AG04449 (cell line): Measurements from ENCODE around the gene LRBA.

ENCODE experiments used
- CTCF ChIA-PET: fragments of 350-600 bp; formaldehyde crosslinking; extraction: SDS; loops from one replicate; lab custom pipeline; 2021; ENCODE audit warnings: antibody characterized with exemption; lab: Yijun Ruan, JAX
- POLR2A ChIA-PET: fragments of 400-600, 350-600 bp; formaldehyde crosslinking; extraction: SDS; loops from one replicate; lab custom pipeline; 2020; ENCODE audit warnings: antibody characterized with exemption, inconsistent platforms; lab: Yijun Ruan, JAX
- DNase-seq: peaks from one replicate; pipeline ENCODE4 v3.0.0-alpha.2; 2010; ENCODE audit warnings: low read depth, low spot score
- H3K4me3 ChIP-seq: 2 replicates; pipeline ENCODE4 v1.5.1; 2011; ENCODE audit warnings: low read depth, mild to moderate bottlenecking, control low read depth, low read length
- TF ChIP-seq, protein P1 (sequence below): IDR thresholded peaks from one replicate; pipeline ENCODE4 v1.5.1; 2011; ENCODE audit warnings: mild to moderate bottlenecking, moderate library complexity, low read length, control low read depth, inconsistent platforms; ENCODE audit not compliant: insufficient read depth; ENCODE audit errors: missing control alignments

Gene LRBA

DNA sequence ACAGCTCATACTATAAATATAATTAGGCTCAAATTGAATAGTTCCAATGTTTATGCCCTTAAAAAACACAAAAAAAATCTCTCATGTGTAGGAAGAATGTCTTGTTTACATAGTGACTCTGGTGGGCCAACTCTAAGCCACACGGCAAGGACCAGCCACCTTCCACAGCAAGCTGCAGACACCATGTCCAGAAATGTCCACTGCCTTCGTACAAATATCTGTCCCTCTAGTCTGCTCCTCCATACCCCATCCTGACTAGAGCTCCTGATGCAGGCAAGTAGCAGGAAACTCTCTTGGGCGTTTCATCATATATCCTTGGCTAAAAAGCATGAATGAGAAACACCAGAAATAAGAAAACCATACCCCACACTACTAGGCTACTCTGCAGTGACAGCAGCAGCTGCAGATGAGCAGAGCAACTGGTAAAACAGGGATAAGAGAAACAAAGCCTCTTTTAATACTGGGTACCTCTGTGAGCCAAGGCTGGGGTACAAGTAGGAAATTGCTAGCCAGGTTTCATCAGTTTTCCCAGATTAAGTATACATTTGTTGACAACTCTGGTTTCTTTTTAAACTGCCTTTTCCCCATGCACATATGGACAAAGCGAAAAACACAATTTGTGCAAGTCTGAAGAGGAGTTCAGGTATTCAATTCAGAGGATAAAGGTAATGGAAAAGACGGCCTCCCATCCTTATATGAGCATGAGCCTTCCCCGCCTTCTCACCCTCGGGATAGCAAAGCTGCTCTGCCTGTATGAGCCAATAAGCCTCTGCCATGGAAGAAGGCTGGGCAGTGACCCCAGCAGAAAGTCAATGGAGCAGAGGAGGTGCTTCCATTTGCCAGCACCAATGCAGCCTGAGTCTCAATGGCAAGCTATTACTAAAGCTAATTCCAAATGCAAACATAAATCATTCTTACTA lies 691.4 kb downstream of the LRBA start:
- no peak overlapping the region for H3K4me3 ChIP-seq
- TF ChIP-seq, protein P1, sequence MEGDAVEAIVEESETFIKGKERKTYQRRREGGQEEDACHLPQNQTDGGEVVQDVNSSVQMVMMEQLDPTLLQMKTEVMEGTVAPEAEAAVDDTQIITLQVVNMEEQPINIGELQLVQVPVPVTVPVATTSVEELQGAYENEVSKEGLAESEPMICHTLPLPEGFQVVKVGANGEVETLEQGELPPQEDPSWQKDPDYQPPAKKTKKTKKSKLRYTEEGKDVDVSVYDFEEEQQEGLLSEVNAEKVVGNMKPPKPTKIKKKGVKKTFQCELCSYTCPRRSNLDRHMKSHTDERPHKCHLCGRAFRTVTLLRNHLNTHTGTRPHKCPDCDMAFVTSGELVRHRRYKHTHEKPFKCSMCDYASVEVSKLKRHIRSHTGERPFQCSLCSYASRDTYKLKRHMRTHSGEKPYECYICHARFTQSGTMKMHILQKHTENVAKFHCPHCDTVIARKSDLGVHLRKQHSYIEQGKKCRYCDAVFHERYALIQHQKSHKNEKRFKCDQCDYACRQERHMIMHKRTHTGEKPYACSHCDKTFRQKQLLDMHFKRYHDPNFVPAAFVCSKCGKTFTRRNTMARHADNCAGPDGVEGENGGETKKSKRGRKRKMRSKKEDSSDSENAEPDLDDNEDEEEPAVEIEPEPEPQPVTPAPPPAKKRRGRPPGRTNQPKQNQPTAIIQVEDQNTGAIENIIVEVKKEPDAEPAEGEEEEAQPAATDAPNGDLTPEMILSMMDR: no peak
- CTCF ChIA-PET: interaction anchor here (0.5 kb wide), 1 partner anchor 481 kb away, joined by 3 read pairs; no protein-coding TSS in a partner anchor
- POLR2A ChIA-PET: no interaction called here
- no peak for DNase-seq

DNA sequence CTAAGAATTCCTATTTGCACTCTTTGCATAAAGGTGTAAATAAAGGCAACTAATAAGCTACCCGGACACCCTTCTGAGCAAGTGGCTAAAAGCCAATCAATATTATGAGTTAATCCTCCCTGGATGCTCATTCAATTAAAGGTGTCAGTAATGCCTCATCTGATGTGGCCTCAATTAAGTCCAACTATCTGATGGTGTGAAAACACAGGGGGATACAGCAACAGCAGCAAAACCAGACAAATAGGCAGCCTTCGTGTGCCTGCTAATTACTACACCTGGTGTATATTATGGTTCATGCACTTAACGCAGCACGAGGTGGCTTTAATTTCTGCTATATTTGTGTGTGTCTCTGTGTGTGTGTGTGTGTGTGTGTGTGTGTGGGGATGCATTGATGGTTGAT lies 692.4 kb downstream of the LRBA start:
- DNase-seq: no peak
- ChIA-PET POLR2A (no interaction called here), CTCF (no interaction called here)
- H3K4me3 ChIP-seq: no peak overlapping the region
- TF ChIP-seq, protein P1: no peak

DNA sequence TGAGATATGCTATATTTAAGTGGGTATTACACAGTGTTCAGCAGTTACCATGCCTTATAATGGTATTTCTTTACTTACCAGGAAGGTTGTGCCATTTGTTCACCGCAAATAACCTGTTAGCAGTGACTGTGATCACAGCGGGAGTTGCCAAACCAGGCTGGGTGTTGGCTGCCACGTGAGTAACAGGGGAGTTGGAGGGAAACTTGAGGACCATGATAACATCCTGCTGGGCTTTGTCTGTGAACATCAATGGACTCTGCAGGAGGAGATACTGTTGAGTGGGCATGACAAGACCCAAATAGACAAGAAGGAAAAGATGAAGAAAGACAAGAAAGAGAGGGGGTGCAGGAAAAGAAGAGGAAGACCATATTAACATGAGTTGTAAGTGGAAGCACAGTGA lies 694.0 kb downstream of the LRBA start:
- DNase-seq: no peak
- CTCF ChIA-PET: no interaction called here
- H3K4me3 ChIP-seq: no peak overlapping the region
- TF ChIP-seq, protein P1: no peak
- POLR2A ChIA-PET: no interaction called here

DNA sequence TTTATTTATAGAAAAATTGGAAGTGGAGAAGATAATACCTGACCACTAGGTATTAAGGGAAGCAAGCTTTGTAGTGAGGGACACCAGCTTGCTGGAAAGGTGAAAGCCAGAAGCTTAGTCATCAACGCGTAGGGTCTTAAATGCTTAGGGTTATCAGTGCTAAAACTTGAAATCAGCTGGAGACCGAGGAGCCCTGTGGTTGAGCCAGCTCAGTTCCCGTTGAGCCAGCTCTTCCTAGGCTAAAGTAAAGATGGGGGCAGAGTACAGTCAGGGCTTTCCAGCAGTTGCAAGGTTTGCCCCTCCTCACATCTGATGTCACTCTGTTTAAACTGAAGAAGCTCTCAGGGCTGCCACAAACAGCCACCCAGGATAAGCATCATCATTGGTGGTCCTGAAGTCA lies 696.1 kb downstream of the LRBA start:
- H3K4me3 ChIP-seq: no peak overlapping the region
- POLR2A ChIA-PET: no interaction called here
- TF ChIP-seq, protein P1: no peak
- CTCF ChIA-PET: interaction anchor here (1.9 kb wide), 1 partner anchor 21 kb away, joined by 7 read pairs; no protein-coding TSS in a partner anchor
- no peak for DNase-seq

GRCh38 chr4:150318527-150318926 lies 696.6 kb downstream of the LRBA start:
- ChIA-PET POLR2A (no interaction called here), CTCF (interaction anchor here (1.9 kb wide), 1 partner anchor 21 kb away, joined by 7 read pairs; no protein-coding TSS in a partner anchor)
- DNase-seq: no peak

More at GRCh38 chr4:150318527-150318926, 696.6 kb downstream of the LRBA start:
- no peak overlapping the region for H3K4me3 ChIP-seq
- TF ChIP-seq, protein P1: no peak
